GM12878 (cell line): ENCODE data around the gene FILIP1L. TPM values are rescaled to one million over a fixed set of nuclear protein-coding genes. Genes with fewer than 3 reads are reported as not detected.

Experiments
- ATAC-seq: fragments of 200-7000 bp; cut with Tn5 transposase; 3 replicates; pipeline ENCODE4 v1.9.1; 2020; ENCODE audit warnings: mild to moderate bottlenecking, moderate library complexity
- BruUV-seq: library from RNA; stranded (reverse); fragments of 400-500 nt; replicated peaks from 2 replicates; lab custom pipeline; 2021; lab: Mats Ljungman, UMichigan
- CTCF ChIA-PET: fragments of 300-600 bp; sonication (Branson Sonifier 250); formaldehyde crosslinking; extraction: SDS; loops from one replicate; lab custom pipeline; 2021; ENCODE audit warnings: inconsistent platforms; lab: Yijun Ruan, JAX
- POLR2A ChIA-PET: fragments of 350-600 bp; formaldehyde crosslinking; extraction: SDS; loops from one replicate; lab custom pipeline; 2021; ENCODE audit warnings: inconsistent platforms; lab: Charles Lee
- RAD21 ChIA-PET: fragments of 300-600 bp; sonication (Branson Sonifier 250); formaldehyde crosslinking; loops from one replicate; lab custom pipeline; 2023; ENCODE audit warnings: antibody characterized with exemption; ENCODE audit not compliant: unreplicated experiment; lab: Charles Lee
- SMC1A ChIA-PET: fragments of 300-600 bp; sonication (Branson Sonifier 250); formaldehyde crosslinking; loops from one replicate; lab custom pipeline; 2023; ENCODE audit not compliant: unreplicated experiment, uncharacterized antibody; lab: Charles Lee
- DNase-seq: peaks from one replicate; pipeline ENCODE4 v3.0.0-alpha.2; 2011; ENCODE audit warnings: low read depth, low spot score
- FAIRE-seq: peaks from 3 replicates; lab custom pipeline; 2011; peaks lifted over from hg19 to GRCh38; lab: Jason Lieb, UNC
- H2AFZ ChIP-seq: 2 replicates; pipeline ENCODE4 v1.6.0; 2011; ENCODE audit warnings: low read depth, low read length, control low read depth; ENCODE audit not compliant: control insufficient read depth
- H3K27ac ChIP-seq: 2 replicates; pipeline ENCODE4 v1.5.1; 2011; ENCODE audit warnings: control low read depth; ENCODE audit not compliant: control insufficient read depth, insufficient read depth
- H3K27me3 ChIP-seq, 2 experiments: replicated peaks in 1 of 2; 2 replicates each; pipeline versions ENCODE4 v1.6.0 to v1.6.1; 2011; ENCODE audit warnings: low read length in 1 of 2; ENCODE audit not compliant: control insufficient read depth in 2 of 2, insufficient read depth in 2 of 2
- H3K36me3 ChIP-seq, 2 experiments: 2 replicates each; pipeline ENCODE4 v1.5.1; 2011; ENCODE audit warnings: low read length in 1 of 2; ENCODE audit not compliant: control insufficient read depth in 2 of 2, insufficient read depth in 2 of 2
- H3K4me1 ChIP-seq: 2 replicates; pipeline ENCODE4 v1.6.1; 2011; ENCODE audit warnings: mild to moderate bottlenecking, low read length, moderate library complexity, mixed read lengths; ENCODE audit not compliant: control insufficient read depth, insufficient read depth
- H3K4me2 ChIP-seq: 2 replicates; pipeline ENCODE4 v1.6.0; 2011; ENCODE audit warnings: control low read depth; ENCODE audit not compliant: control insufficient read depth, insufficient read depth
- H3K4me3 ChIP-seq: fragments of 200-600 bp; sonication (generic); 2 replicates; pipeline ENCODE4 v1.5.1; 2016
- H3K79me2 ChIP-seq: 2 replicates; pipeline ENCODE4 v1.6.0; 2011; ENCODE audit warnings: low read length; ENCODE audit not compliant: control insufficient read depth, insufficient read depth
- H3K9ac ChIP-seq: 2 replicates; pipeline ENCODE4 v1.8.0; 2011; ENCODE audit warnings: low read length, control low read depth, mixed read lengths; ENCODE audit not compliant: control insufficient read depth, insufficient read depth
- H3K9me3 ChIP-seq: replicated peaks from 3 replicates; pipeline ENCODE4 v1.5.1; 2011; ENCODE audit warnings: mild to moderate bottlenecking, low read length; ENCODE audit not compliant: control insufficient read depth, insufficient read depth
- H4K20me1 ChIP-seq: 2 replicates; pipeline ENCODE4 v1.6.0; 2011; ENCODE audit not compliant: control insufficient read depth, insufficient read depth
- ATF7 ChIP-seq: fragments of 450-650 bp; IDR thresholded peaks from 2 replicates; pipeline ENCODE4 v1.6.1; 2016; ENCODE audit warnings: low read depth, mild to moderate bottlenecking
- CREM ChIP-seq: IDR thresholded peaks from 2 replicates; pipeline ENCODE4 v1.6.1; 2014; ENCODE audit warnings: antibody characterized with exemption, low read depth
- HDAC2 ChIP-seq: fragments of 200-600 bp; sonication (generic); IDR thresholded peaks from 2 replicates; pipeline ENCODE4 v1.6.1; 2017
- MEF2A ChIP-seq: IDR thresholded peaks from 2 replicates; pipeline ENCODE4 v1.6.1; 2011; ENCODE audit warnings: low read depth, mild to moderate bottlenecking, low read length, moderate library complexity; ENCODE audit not compliant: insufficient read depth
- MXI1 ChIP-seq: fragments of 150-350 bp; IDR thresholded peaks from 2 replicates; pipeline ENCODE4 v1.6.1; 2011; ENCODE audit warnings: low read depth, mild to moderate bottlenecking, inconsistent platforms, low read length, improper control_type of control experiment
- MYC ChIP-seq: IDR thresholded peaks from 2 replicates; pipeline ENCODE4 v1.6.1; 2011; ENCODE audit warnings: mild to moderate bottlenecking, low read length, moderate library complexity, inconsistent platforms; ENCODE audit not compliant: insufficient read depth, insufficient replicate concordance, insufficient read length, severe bottlenecking
- STAT1 ChIP-seq: fragments of 450-650 bp; conservative IDR thresholded peaks from 2 replicates; pipeline ENCODE4 v1.6.1; 2014; ENCODE audit warnings: antibody characterized with exemption, mild to moderate bottlenecking
- WGBS: methylation state at CpG from one replicate; pipeline ENCODE4 v1.1.6; 2016; ENCODE audit warnings: low lambda C conversion rate; ENCODE audit not compliant: insufficient replicate concordance, insufficient coverage; ENCODE audit errors: missing lambda C conversion rate; 5-methylcytosine and 5-hydroxymethylcytosine counted together
- in situ Hi-C: fragments of 300-500 bp; cut with MboI; formaldehyde crosslinking; loops from 9 replicates; pipeline ENCODE4 v1.14.3; 2018; ENCODE audit warnings: mixed read lengths
- intact Hi-C: fragments of 100-400 bp; cut with micrococcal nuclease; formaldehyde crosslinking; loops from one replicate; pipeline ENCODE4 v1.14.2; 2022; ENCODE audit not compliant: unreplicated experiment
- polyA plus RNA-seq, 11 experiments: library from polyadenylated mRNA; depleted of rRNA in 4 of 11; unstranded in 6 of 11; stranded (reverse) in 5 of 11; fragments of >200 nt; fragmentation: Nextera tagmentation in 4 of 11; fragmentation: Illumina TruSeq in 1 of 11; extraction: Ambion mirVana in 4 of 11; extraction: Trizol in 1 of 11; gene quantifications; 1 replicate in 1 of 11; 2 replicates in 10 of 11; pipeline versions ENCODE4 v1.2.1 to v1.2.3, GENCODE V29; 2011 to 2016; ENCODE audit warnings: inconsistent platforms in 2 of 11, missing spikeins in 2 of 11, low read depth in 1 of 11
- total RNA-seq, 4 experiments: library from RNA; depleted of rRNA in 3 of 4; stranded (reverse); fragments of >200 nt in 3 of 4; fragmentation: Illumina TruSeq in 1 of 4; extraction: Trizol in 1 of 4; gene quantifications; 2 replicates each; pipeline versions ENCODE4 v1.2.1 to v1.2.3, GENCODE V29; 2013 to 2021

FILIP1L gene
- total and polyA plus RNA-seq, 10 of the 15 experiments (the other 5 are each of a cell fraction or from before 2014, with no cell fraction given) = 0.24 to 6.1 (median 3.5) TPM

- TF ChIP-seq MYC (no peak), CREM (no peak), MEF2A (no peak), ATF7 (no peak), MXI1 (no peak), HDAC2 (no peak), STAT1 (no peak)
- Histone ChIP-seq H3K9ac (no peak overlapping the region), H3K79me2 (no peaks in the 10 kb centered on the region), H4K20me1 (no peaks in the 10 kb centered on the region), H3K4me2 (no peak overlapping the region), H3K36me3 (no peaks in the 10 kb centered on the region; a peak in 1 of 4 replicates), H3K4me3 (no peak overlapping the region), H3K4me1 (no peaks in the 10 kb centered on the region), H3K9me3 (no peaks in the 10 kb centered on the region), H2AFZ (no peak overlapping the region), H3K27ac (no peak overlapping the region), H3K27me3 (no peaks in the 10 kb centered on the region)
- FAIRE-seq (no peak), DNase-seq (no peak), ATAC-seq (no peak)
- no TSS peak for BruUV-seq
- intact Hi-C loops = no loop called here
- SMC1A ChIA-PET = interaction anchor here (1.5 kb wide), 1 partner anchor 26 kb away, joined by 4 read pairs; no protein-coding TSS in a partner anchor
- in situ Hi-C loops = no loop called here
- RAD21 ChIA-PET = no interaction called here
- POLR2A ChIA-PET = interaction anchor here (1.0 kb wide), 1 partner anchor 33 kb away, joined by 3 read pairs; no protein-coding TSS in a partner anchor
- CTCF ChIA-PET = no interaction called here
- WGBS = 96% methylated on average over 7 of the region's 7 CpGs
Measured at GRCh38 chr3:99927671-99928457, 186.4 kb downstream of the FILIP1L start.
